Measurements from ENCODE around the gene SOCS1. TPM values are rescaled to one million over a fixed set of nuclear protein-coding genes. Genes with fewer than 3 reads are reported as not detected.
A peak's percentile ranks its signal among the peaks of the same experiment; 100 is the strongest.

SOCS1 gene
- total and polyA plus RNA-seq, 2 donors (not counting 1 experiment from before 2014, with no cell fraction given), result 29.7 to 107 TPM

- Mint-ChIP-seq H3K4me3 (no peak overlapping the region), H3K4me1 (peaks cover 40% of the 10 kb centered on the region), H3K9me3 (ENCODE audit: insufficient read depth) (no peaks in the 10 kb centered on the region), H3K27me3 (no peaks in the 10 kb centered on the region), H3K27ac (peak overlapping the region; percentile 46)
- 100% methylated on average over 1 of the region's 10 CpGs for WGBS (ENCODE audit: insufficient coverage)
- H3K9me3 ChIP-seq (ENCODE audit: control extremely low read depth in 1 of 3, control insufficient read depth in 2 of 3, insufficient read depth in 1 of 3, low read length in 2 of 3), result peaks cover 0 to 3% (median 0%) of the 10 kb centered on the region in 3 donors
- no peak overlapping the region for H2AFZ ChIP-seq (ENCODE audit: insufficient read depth, low read depth, low read length, poor library complexity, severe bottlenecking)
- ATAC-seq (ENCODE audit: low read depth) (no peak), DNase-seq (no peak)
- H3K4me1 ChIP-seq (ENCODE audit: control insufficient read depth in 2 of 2, insufficient read depth in 2 of 2, low read length in 2 of 2), result peaks cover 26 to 31% of the 10 kb centered on the region in 2 donors
- no peak overlapping the region for H3K27ac ChIP-seq (ENCODE audit: low read length in 2 of 2)
- no peaks in the 10 kb centered on the region for H3K27me3 ChIP-seq (replicated peaks in 1 of 4; ENCODE audit: control extremely low read depth in 1 of 4, control insufficient read depth in 3 of 4, insufficient read depth in 4 of 4, low read length in 3 of 4)
- CTCF ChIA-PET, result interaction anchor here (0.6 to 1.6 kb wide), 6 partner anchors 26 to 301 kb away, joined by 3 to 5 read pairs (median 4); no protein-coding TSS in a partner anchor
- H4K20me1 ChIP-seq (ENCODE audit: control insufficient read depth, insufficient read depth, low read length, poor library complexity, severe bottlenecking), result peaks cover 50% of the 10 kb centered on the region
- no peak overlapping the region for H3K4me2 ChIP-seq (replicated peaks; ENCODE audit: low read depth, low read length, poor library complexity, severe bottlenecking)
- peaks cover 2 to 17% of the 10 kb centered on the region in 2 experiments for H3K36me3 ChIP-seq (replicated peaks in 1 of 2; ENCODE audit: control extremely low read depth in 1 of 2, control insufficient read depth in 1 of 2, extremely low read depth in 1 of 2, insufficient read depth in 2 of 2, low read length in 1 of 2)
- no peak overlapping the region for H3K9ac ChIP-seq (ENCODE audit: low read length)
- intact Hi-C loops (cut with micrococcal nuclease), result loop anchor here (10.0 kb wide), 2 partner anchors 434 to 664 kb away; partner anchors contain the start of gene GSPT1
- TF ChIP-seq CTCF (IDR thresholded peaks at IDR 0.05) (no peak), EZH2 (IDR thresholded peaks at IDR 0.05; ENCODE audit: borderline replicate concordance, insufficient read depth, low read depth, low read length, poor library complexity, severe bottlenecking) (no peak)
- POLR2A ChIA-PET, result interaction anchor here (0.7 to 1.4 kb wide), 9 partner anchors 27 to 554 kb away, joined by 3 to 12 read pairs (median 3); partner anchors contain the start of gene RMI2
- no peak overlapping the region for H3K4me3 ChIP-seq (ENCODE audit: control extremely low read depth in 1 of 5, extremely low read depth in 1 of 5, insufficient read depth in 1 of 5, low read depth in 2 of 5, low read length in 4 of 5)
- H3K79me2 ChIP-seq (ENCODE audit: control insufficient read depth, insufficient read depth, low read length), result peaks cover 20% of the 10 kb centered on the region
Measured at GRCh38 chr16:11250786-11251524, 5.0 kb downstream of the SOCS1 start.

All from B cell (primary cell).